ENCODE measurements around the gene TMEM184A.

Gene TMEM184A

GRCh38 chr7:1555813-1556543, at the start of gene TMEM184A:
TSS of gene TMEM184A (minus strand) at chr7:1556205. CDS start at chr7:1555484, 721 bp downstream.
- DNase-seq: peak; percentile 50

- no peak for DNase-seq
Measured at GRCh38 chr7:1604383-1604782, 48.4 kb upstream of the TMEM184A start.

GRCh38 chr7:1603346-1604225, 47.6 kb upstream of the TMEM184A start:
- no peak for DNase-seq

GRCh38 chr7:1602386-1602785, 46.4 kb upstream of the TMEM184A start:
- no peak for DNase-seq

GRCh38 chr7:1601956-1602355, 46.0 kb upstream of the TMEM184A start:
- no peak for DNase-seq

- DNase-seq: no peak
Measured at GRCh38 chr7:1599640-1600395, 43.8 kb upstream of the TMEM184A start.

- DNase-seq: no peak
Measured at GRCh38 chr7:1598961-1599639, 43.1 kb upstream of the TMEM184A start.

GRCh38 chr7:1598286-1598685, 42.3 kb upstream of the TMEM184A start:
- no peak for DNase-seq

GRCh38 chr7:1597791-1598190, 41.8 kb upstream of the TMEM184A start:
- DNase-seq: no peak

- no peak for DNase-seq
Measured at GRCh38 chr7:1597066-1597760, 41.2 kb upstream of the TMEM184A start.

- no peak for DNase-seq
Measured at GRCh38 chr7:1596181-1597043, 40.4 kb upstream of the TMEM184A start.

- DNase-seq: no peak
Measured at GRCh38 chr7:1595636-1596035, 39.6 kb upstream of the TMEM184A start.

GRCh38 chr7:1595027-1595426, 39.0 kb upstream of the TMEM184A start:
- DNase-seq: no peak

GRCh38 chr7:1593904-1594421, 38.0 kb upstream of the TMEM184A start:
- no peak for DNase-seq

- DNase-seq: no peak
Measured at GRCh38 chr7:1593091-1593866, 37.3 kb upstream of the TMEM184A start.

- no peak for DNase-seq
Measured at GRCh38 chr7:1592299-1592871, 36.4 kb upstream of the TMEM184A start.

GRCh38 chr7:1591876-1592275, 35.9 kb upstream of the TMEM184A start:
- no peak for DNase-seq

GRCh38 chr7:1591396-1591795, 35.4 kb upstream of the TMEM184A start:
- no peak for DNase-seq

GRCh38 chr7:1590887-1591286, 34.9 kb upstream of the TMEM184A start:
- DNase-seq: no peak

- DNase-seq: no peak
Measured at GRCh38 chr7:1590476-1590875, 34.5 kb upstream of the TMEM184A start.

Measured in stimulated activated CD4-positive, alpha-beta T cell treated with anti-CD3 and anti-CD28 coated beads, Interleukin-4, amount 100 ng/mL, for 1 hour (primary cell).